PFSK-1 (cell line): Measurements from ENCODE around the gene MYO9A.

Source experiments
- FOXP2 ChIP-seq: optimal IDR thresholded peaks from 2 replicates; pipeline ENCODE3; 2011; ENCODE audit warnings: borderline replicate concordance, control low read depth, inconsistent platforms; ENCODE audit not compliant: insufficient read depth; ENCODE audit errors: extremely low read length, extremely low read depth
- POLR2AphosphoS5 ChIP-seq: IDR thresholded peaks from 2 replicates; pipeline ENCODE4 v1.6.1; 2012; ENCODE audit warnings: low read depth, mild to moderate bottlenecking, control low read depth, low read length, moderate library complexity
- SIN3A ChIP-seq: IDR thresholded peaks from 2 replicates; pipeline ENCODE4 v1.6.1; 2012; ENCODE audit warnings: mild to moderate bottlenecking, low read length, moderate library complexity, borderline replicate concordance; ENCODE audit not compliant: insufficient read depth
- TAF1 ChIP-seq: IDR thresholded peaks from 2 replicates; pipeline ENCODE4 v1.6.1; 2012; ENCODE audit warnings: low read length, control low read depth, borderline replicate concordance; ENCODE audit not compliant: insufficient read depth

GRCh38 chr15:71825021-71825730 is 292.8 kb downstream of the MYO9A start:
- TF ChIP-seq SIN3A (no peak), TAF1 (no peak), POLR2AphosphoS5 (no peak), FOXP2 (no peak)
